Neuronal stem cell (in vitro differentiated cells): ENCODE results near the gene ZDHHC11.
"Not testable (repeated sequence)": the region's sequence is repeated elsewhere in the genome, so short reads cannot be mapped to it uniquely, and the experiment has no call there.

ENCODE experiments used
- DNase-seq: peaks from one replicate; pipeline ENCODE4 v3.0.0-alpha.2; 2013; ENCODE audit warnings: low spot score
- H2AFZ ChIP-seq: one replicate; pipeline ENCODE4 v1.6.1; 2013; ENCODE audit warnings: mild to moderate bottlenecking, low read length, inconsistent platforms
- H2AK5ac ChIP-seq: 2 replicates; pipeline ENCODE4 v1.6.1; 2013; ENCODE audit warnings: low read depth, mild to moderate bottlenecking, inconsistent platforms, low read length, moderate library complexity, mixed read lengths
- H2BK120ac ChIP-seq: 2 replicates; pipeline ENCODE4 v1.6.1; 2013; ENCODE audit warnings: low read depth, mild to moderate bottlenecking, inconsistent platforms, low read length, moderate library complexity, mixed read lengths
- H2BK12ac ChIP-seq: one replicate; pipeline ENCODE4 v1.6.1; 2013; ENCODE audit warnings: low read length, inconsistent platforms
- H2BK15ac ChIP-seq: 2 replicates; pipeline ENCODE4 v1.6.1; 2013; ENCODE audit warnings: mild to moderate bottlenecking, low read length, inconsistent platforms, mixed read lengths
- H2BK5ac ChIP-seq: one replicate; pipeline ENCODE4 v1.6.1; 2013; ENCODE audit warnings: inconsistent platforms, mild to moderate bottlenecking, low read length, moderate library complexity
- H3K14ac ChIP-seq: one replicate; pipeline ENCODE4 v1.6.1; 2013; ENCODE audit warnings: low read length, inconsistent platforms
- H3K18ac ChIP-seq: 2 replicates; pipeline ENCODE4 v1.6.1; 2013; ENCODE audit warnings: low read length, inconsistent platforms
- H3K23ac ChIP-seq: 2 replicates; pipeline ENCODE4 v1.6.1; 2013; ENCODE audit warnings: low read depth, mild to moderate bottlenecking, mixed read lengths, low read length, inconsistent platforms; ENCODE audit not compliant: poor library complexity
- H3K27ac ChIP-seq: replicated peaks from 3 replicates; pipeline ENCODE4 v1.5.1; 2013; ENCODE audit warnings: low read length, inconsistent platforms
- H3K27me3 ChIP-seq, 3 experiments: 2 replicates each; pipeline ENCODE4 v1.6.1; 2013; ENCODE audit warnings: low read length in 3 of 3, mild to moderate bottlenecking in 2 of 3, inconsistent platforms in 1 of 3, low read depth in 1 of 3, mixed read lengths in 1 of 3, moderate library complexity in 1 of 3; ENCODE audit not compliant: control insufficient read depth in 3 of 3, insufficient read depth in 3 of 3
- H3K36me3 ChIP-seq, 2 donors: replicated peaks in 1 of 2; 2 replicates each; pipeline ENCODE4 v1.6.1; 2013; ENCODE audit warnings: low read length in 2 of 2; ENCODE audit not compliant: control insufficient read depth in 2 of 2, insufficient read depth in 2 of 2
- H3K4ac ChIP-seq: 2 replicates; pipeline ENCODE4 v1.6.1; 2013; ENCODE audit warnings: inconsistent platforms, mild to moderate bottlenecking, low read length, moderate library complexity
- H3K4me1 ChIP-seq, 2 donors: 1 replicate in 1 of 2; 2 replicates in 1 of 2; pipeline ENCODE4 v1.6.1; 2013; ENCODE audit warnings: low read length in 2 of 2, low read depth in 1 of 2; ENCODE audit not compliant: control insufficient read depth in 2 of 2, insufficient read depth in 1 of 2
- H3K4me2 ChIP-seq: one replicate; pipeline ENCODE4 v1.6.1; 2013; ENCODE audit warnings: mild to moderate bottlenecking, low read length, inconsistent platforms; ENCODE audit not compliant: insufficient read depth, poor library complexity, severe bottlenecking
- H3K4me3 ChIP-seq, 2 donors: 2 replicates each; pipeline ENCODE4 v1.5.1; 2013; ENCODE audit warnings: low read length in 2 of 2, mild to moderate bottlenecking in 2 of 2, inconsistent platforms in 1 of 2, moderate library complexity in 1 of 2
- H3K79me1 ChIP-seq: one replicate; pipeline ENCODE4 v1.6.1; 2013; ENCODE audit warnings: low read depth, mild to moderate bottlenecking, inconsistent platforms, low read length, moderate library complexity
- H3K9ac ChIP-seq: one replicate; pipeline ENCODE4 v1.6.1; 2013; ENCODE audit warnings: mild to moderate bottlenecking, low read depth, low read length, inconsistent platforms; ENCODE audit not compliant: poor library complexity
- H3K9me3 ChIP-seq, 2 donors: replicated peaks in 1 of 2; 2 replicates each; pipeline versions ENCODE3 to v1.6.1; 2013; ENCODE audit warnings: low read length in 2 of 2, mild to moderate bottlenecking in 2 of 2, inconsistent platforms in 1 of 2, low read depth in 1 of 2, mixed read lengths in 1 of 2, moderate library complexity in 1 of 2; ENCODE audit not compliant: control insufficient read depth in 2 of 2, insufficient read depth in 1 of 2
- H4K8ac ChIP-seq: one replicate; pipeline ENCODE4 v1.6.1; 2013; ENCODE audit warnings: low read depth, mild to moderate bottlenecking, inconsistent platforms, low read length, moderate library complexity
- H4K91ac ChIP-seq: one replicate; pipeline ENCODE4 v1.6.1; 2013; ENCODE audit warnings: low read length, low read depth, mild to moderate bottlenecking, inconsistent platforms; ENCODE audit not compliant: poor library complexity
- WGBS, 2 donors: extraction: QIAGEN DNeasy Blood & Tissue Kit; methylation state at CpG; one replicate each; pipeline ENCODE4 v1.1.7; 2013; ENCODE audit warnings: missing lambda C conversion rate in 2 of 2, mixed read lengths in 1 of 2; ENCODE audit not compliant: insufficient read length in 2 of 2, insufficient replicate concordance in 1 of 2; ENCODE audit errors: extremely low coverage in 2 of 2; 5-methylcytosine and 5-hydroxymethylcytosine counted together

ZDHHC11 gene

GRCh38 chr5:772931-773330 lies 77.9 kb downstream of the ZDHHC11 start:
- not testable (repeated sequence) for H2BK15ac ChIP-seq, H3K79me1 ChIP-seq, H3K9ac ChIP-seq, H3K18ac ChIP-seq, H2BK12ac ChIP-seq, H3K4me2 ChIP-seq, H3K4me3 ChIP-seq, H3K27me3 ChIP-seq, H3K4me1 ChIP-seq, H3K14ac ChIP-seq, H4K91ac ChIP-seq, DNase-seq, H2AFZ ChIP-seq, H4K8ac ChIP-seq, H3K4ac ChIP-seq, H3K27ac ChIP-seq, H3K9me3 ChIP-seq, H3K36me3 ChIP-seq, H2BK5ac ChIP-seq, H2BK120ac ChIP-seq
- WGBS, 2 donors = no CpG with 5 or more reads among the region's 13 CpGs
- H2AK5ac ChIP-seq = peak overlapping the region; percentile 79
- H3K23ac ChIP-seq = peak overlapping the region; percentile 92

DNA sequence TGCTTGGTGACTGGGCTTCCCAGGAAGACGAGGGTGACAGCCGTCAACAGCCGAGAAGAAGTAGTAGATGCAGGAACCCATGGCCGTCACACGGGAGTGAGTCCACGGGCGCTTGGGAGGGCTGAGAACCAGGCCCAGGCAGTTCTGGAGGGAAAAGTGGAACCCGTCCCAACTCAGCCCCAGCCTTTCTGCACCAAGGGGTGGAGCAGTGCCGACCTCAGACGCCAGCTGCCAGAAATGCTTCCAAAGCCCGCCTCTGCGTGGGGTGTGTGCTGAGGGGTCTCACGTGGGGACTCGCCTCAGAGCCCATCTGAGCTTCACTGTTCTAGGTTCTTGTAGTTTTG lies 78.3 kb downstream of the ZDHHC11 start:
- not testable (repeated sequence) for H3K27me3 ChIP-seq, H2BK15ac ChIP-seq, H3K14ac ChIP-seq, H3K27ac ChIP-seq, H3K4me3 ChIP-seq, DNase-seq, H3K4me1 ChIP-seq, H4K8ac ChIP-seq, H3K36me3 ChIP-seq, H2AK5ac ChIP-seq, H3K23ac ChIP-seq, H4K91ac ChIP-seq, H2BK120ac ChIP-seq, H3K4ac ChIP-seq, H3K9ac ChIP-seq, H3K9me3 ChIP-seq, H3K4me2 ChIP-seq, H2AFZ ChIP-seq, H3K79me1 ChIP-seq, H3K18ac ChIP-seq, H2BK5ac ChIP-seq, H2BK12ac ChIP-seq
- no CpG with 5 or more reads among the region's 14 CpGs for WGBS, 2 donors

DNA sequence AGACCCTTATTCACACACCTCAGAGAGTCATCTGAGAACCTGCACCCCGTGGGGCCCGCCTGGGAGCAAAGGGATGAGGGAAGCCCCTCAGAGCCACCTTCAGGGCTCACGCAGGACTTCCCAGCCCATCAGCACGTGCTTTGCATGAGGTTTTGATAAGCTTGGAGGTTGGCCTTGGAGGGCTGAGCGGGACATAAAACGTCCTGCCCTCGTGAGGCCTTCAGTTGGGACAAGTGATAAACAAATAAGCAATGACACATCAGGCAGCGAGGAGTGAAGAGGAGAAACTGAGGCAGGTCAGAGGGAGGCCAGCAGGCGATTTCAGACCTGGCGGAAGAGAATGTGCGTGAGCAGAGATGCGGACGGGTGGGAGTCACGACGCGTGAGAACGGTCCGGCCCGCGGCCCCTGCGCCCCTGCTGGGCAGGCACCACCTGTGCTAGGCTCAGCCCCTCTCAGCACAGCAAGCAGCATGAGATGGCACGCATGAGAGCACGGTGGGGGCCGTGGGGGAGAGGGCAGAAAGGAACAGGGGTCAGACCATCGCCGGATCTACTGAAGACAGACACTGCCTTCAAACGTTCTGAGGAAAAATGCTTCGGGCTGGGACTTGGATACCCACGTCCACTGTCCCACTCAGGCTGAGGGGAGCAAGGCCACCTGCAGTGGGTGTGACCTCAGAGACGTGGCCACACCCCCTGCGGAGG lies 78.8 kb downstream of the ZDHHC11 start:
- WGBS, 2 donors = no CpG with 5 or more reads among the region's 31 CpGs
- H3K27me3 ChIP-seq = not testable (repeated sequence)

GRCh38 chr5:771087-771781 lies 79.6 kb downstream of the ZDHHC11 start:
- peak overlapping the region; percentile 56 for H2BK5ac ChIP-seq
- not testable (repeated sequence) for H3K4me3 ChIP-seq, H3K4ac ChIP-seq, H3K14ac ChIP-seq, H3K27ac ChIP-seq, H3K9ac ChIP-seq, H3K36me3 ChIP-seq, H3K79me1 ChIP-seq, H2AK5ac ChIP-seq, H4K91ac ChIP-seq, H3K27me3 ChIP-seq, H3K4me2 ChIP-seq, H2BK120ac ChIP-seq, DNase-seq, H3K9me3 ChIP-seq, H3K23ac ChIP-seq, H2AFZ ChIP-seq, H2BK12ac ChIP-seq, H2BK15ac ChIP-seq, H4K8ac ChIP-seq, H3K4me1 ChIP-seq
- peak overlapping the region; percentile 57 for H3K18ac ChIP-seq
- no CpG with 5 or more reads among the region's 19 CpGs for WGBS, 2 donors

More for the DNA sequence above, 78.8 kb downstream of the ZDHHC11 start:
- H3K9me3 ChIP-seq, H4K91ac ChIP-seq, H3K4me1 ChIP-seq, H3K4ac ChIP-seq, H3K23ac ChIP-seq, H3K36me3 ChIP-seq, H2BK15ac ChIP-seq, H2BK120ac ChIP-seq, H3K79me1 ChIP-seq, H2AFZ ChIP-seq, H2BK12ac ChIP-seq, H2BK5ac ChIP-seq, H2AK5ac ChIP-seq, DNase-seq, H3K27ac ChIP-seq, H3K18ac ChIP-seq, H3K4me2 ChIP-seq, H3K9ac ChIP-seq, H3K14ac ChIP-seq, H3K4me3 ChIP-seq, H4K8ac ChIP-seq: not testable (repeated sequence)
